HCT116 (cell line): Measurements from ENCODE around the gene SCP2. TPM values are rescaled to one million over a fixed set of nuclear protein-coding genes. Genes with fewer than 3 reads are reported as not detected.

Experiments
- ATAC-seq: fragments of 200-7000 bp; cut with Tn5 transposase; 2 replicates; pipeline ENCODE4 v1.9.1; 2020; ENCODE audit warnings: mild to moderate bottlenecking, moderate library complexity
- BruUV-seq: library from RNA; stranded (reverse); fragments of 400-500 nt; replicated peaks from 2 replicates; lab custom pipeline; 2021; lab: Mats Ljungman, UMichigan
- CTCF ChIA-PET: fragments of 300-600 bp; sonication (Branson Sonifier 250); formaldehyde crosslinking; loops from one replicate; lab custom pipeline; 2021; ENCODE audit warnings: antibody characterized with exemption; lab: Charles Lee
- POLR2A ChIA-PET: fragments of 300-600, 350-600 bp; sonication (Branson Sonifier 250); formaldehyde crosslinking; loops from one replicate; lab custom pipeline; 2021; ENCODE audit warnings: antibody characterized with exemption; lab: Charles Lee
- RAD21 ChIA-PET, 2 experiments: fragments of 300-600 bp; sonication (Branson Sonifier 250); formaldehyde crosslinking; loops; one replicate each; lab custom pipeline; 2023; ENCODE audit warnings: low total read pairs in 2 of 2; ENCODE audit not compliant: uncharacterized antibody in 2 of 2, unreplicated experiment in 2 of 2, low non-redundant PET in 1 of 2; lab: Charles Lee
- DNase-seq: peaks from one replicate; pipeline ENCODE4 v3.0.0-alpha.2; 2010; ENCODE audit warnings: low read depth, low spot score
- H2AFZ ChIP-seq: fragments of 200-600 bp; shearing (Covaris generic), sonication (generic); 2 replicates; pipeline ENCODE4 v1.6.1; 2017; ENCODE audit warnings: low read depth, mixed run types, mixed read lengths, antibody characterized with exemption, low read length; ENCODE audit not compliant: poor library complexity, severe bottlenecking
- H3K27ac ChIP-seq: 2 replicates; pipeline ENCODE4 v1.5.1; 2012; ENCODE audit warnings: low read depth, low read length
- H3K27me3 ChIP-seq: fragments of 200-600 bp; sonication (generic); 2 replicates; pipeline ENCODE4 v1.6.1; 2016; ENCODE audit warnings: mixed run types, low read length, mixed read lengths; ENCODE audit not compliant: insufficient read depth
- H3K36me3 ChIP-seq, 2 experiments: fragments of 200-500 bp in 1 of 2; fragments of 200-600 bp in 1 of 2; sonication (Bioruptor generic) in 1 of 2; sonication (generic) in 1 of 2; 2 replicates each; pipeline versions ENCODE4 v1.5.1 to v1.6.1; 2014 to 2016; ENCODE audit warnings: low read length in 2 of 2, inconsistent platforms in 1 of 2, mixed read lengths in 1 of 2, mixed run types in 1 of 2; ENCODE audit not compliant: insufficient read depth in 2 of 2, control insufficient read depth in 1 of 2
- H3K4me1 ChIP-seq, 2 experiments: fragments of 200-600 bp in 1 of 2; sonication (generic) in 1 of 2; 2 replicates each; pipeline versions ENCODE4 v1.5.1 to v1.6.1; 2012 to 2017; ENCODE audit warnings: low read length in 2 of 2, inconsistent platforms in 1 of 2, mild to moderate bottlenecking in 1 of 2, mixed read lengths in 1 of 2, mixed run types in 1 of 2, moderate library complexity in 1 of 2; ENCODE audit not compliant: insufficient read depth in 2 of 2, control insufficient read depth in 1 of 2
- H3K4me2 ChIP-seq: fragments of 200-600 bp; sonication (generic); 2 replicates; pipeline ENCODE4 v1.6.1; 2017; ENCODE audit warnings: mixed run types, low read length, mixed read lengths
- H3K4me3 ChIP-seq, 2 experiments: fragments of 200-600 bp in 1 of 2; sonication (generic) in 1 of 2; replicated peaks in 1 of 2; 2 replicates each; pipeline ENCODE4 v1.5.1; 2011 to 2016; ENCODE audit warnings: low read length in 2 of 2, control low read depth in 1 of 2, low read depth in 1 of 2, mild to moderate bottlenecking in 1 of 2, mixed read lengths in 1 of 2, mixed run types in 1 of 2
- H3K79me2 ChIP-seq: fragments of 200-600 bp; sonication (generic); 2 replicates; pipeline ENCODE4 v1.6.1; 2017; ENCODE audit warnings: mild to moderate bottlenecking, mixed run types, low read length, moderate library complexity, mixed read lengths; ENCODE audit not compliant: insufficient read depth
- H3K9ac ChIP-seq: fragments of 200-600 bp; sonication (generic); 2 replicates; pipeline ENCODE4 v1.6.1; 2016; ENCODE audit warnings: low read length, mixed read lengths
- H3K9me2 ChIP-seq: fragments of 200-600 bp; sonication (generic), shearing (Covaris generic); 2 replicates; pipeline ENCODE4 v1.6.1; 2017; ENCODE audit warnings: mixed run types, mild to moderate bottlenecking, moderate library complexity; ENCODE audit not compliant: insufficient read depth
- H3K9me3 ChIP-seq, 2 experiments: fragments of 200-500 bp in 1 of 2; fragments of 200-600 bp in 1 of 2; sonication (Bioruptor generic) in 1 of 2; sonication (generic) in 1 of 2; 2 replicates each; pipeline ENCODE4 v1.6.1; 2014 to 2017; ENCODE audit warnings: low read length in 2 of 2, mixed read lengths in 2 of 2, inconsistent platforms in 1 of 2, low read depth in 1 of 2, mild to moderate bottlenecking in 1 of 2, mixed run types in 1 of 2, moderate library complexity in 1 of 2; ENCODE audit not compliant: control insufficient read depth in 1 of 2, insufficient read depth in 1 of 2
- H4K20me1 ChIP-seq: fragments of 200-600 bp; sonication (generic), shearing (Covaris generic); 2 replicates; pipeline ENCODE4 v1.6.1; 2017; ENCODE audit warnings: mixed run types, mild to moderate bottlenecking, moderate library complexity; ENCODE audit not compliant: insufficient read depth
- ELF1 ChIP-seq: IDR thresholded peaks from 2 replicates; pipeline ENCODE4 v1.6.1; 2012; ENCODE audit warnings: low read depth, borderline replicate concordance
- FOSL1 ChIP-seq: IDR thresholded peaks from 2 replicates; pipeline ENCODE4 v1.6.1; 2012; ENCODE audit warnings: low read depth
- JUND ChIP-seq: IDR thresholded peaks from 2 replicates; pipeline ENCODE4 v1.6.1; 2012
- RAD21 ChIP-seq: IDR thresholded peaks from 2 replicates; pipeline ENCODE4 v1.6.1; 2012; ENCODE audit warnings: low read depth, mild to moderate bottlenecking
- REST ChIP-seq: IDR thresholded peaks from 2 replicates; pipeline ENCODE4 v1.6.1; 2012; ENCODE audit warnings: low read depth
- SP1 ChIP-seq: IDR thresholded peaks from 2 replicates; pipeline ENCODE4 v1.6.1; 2012; ENCODE audit warnings: low read depth
- YY1 ChIP-seq: IDR thresholded peaks from 2 replicates; pipeline ENCODE4 v1.6.1; 2011; ENCODE audit warnings: low read length, low read depth, moderate library complexity, mild to moderate bottlenecking; ENCODE audit not compliant: insufficient replicate concordance; ENCODE audit errors: extremely low read depth
- ZBTB33 ChIP-seq: IDR thresholded peaks from 2 replicates; pipeline ENCODE4 v1.6.1; 2011; ENCODE audit warnings: mild to moderate bottlenecking, low read length, moderate library complexity; ENCODE audit not compliant: insufficient replicate concordance; ENCODE audit errors: extremely low read depth
- ZNF274 ChIP-seq: fragments of 200-500 bp; sonication (Bioruptor generic); IDR thresholded peaks from 2 replicates; pipeline ENCODE4 v1.6.1; 2014; ENCODE audit warnings: mild to moderate bottlenecking, low read depth, low read length, inconsistent platforms
- intact Hi-C: fragments of 100-400 bp; cut with micrococcal nuclease; formaldehyde crosslinking; loops from 2 replicates; pipeline ENCODE4 v1.10.0; 2022
- total RNA-seq: library from RNA; stranded (reverse); gene quantifications from one replicate; pipeline ENCODE4 v1.2.1, GENCODE V29; 2021; ENCODE audit not compliant: unreplicated experiment

Gene SCP2
- total RNA-seq, 1 experiment from 2014 or later: 62.0 TPM

- RAD21 ChIA-PET: no interaction called here
- DNase-seq: no peak
- Histone ChIP-seq H3K4me2 (no peak overlapping the region), H3K4me1 (peaks cover 0 to 2% of the 10 kb centered on the region in 2 experiments; a peak in 1 of 4 replicates), H2AFZ (no peak overlapping the region), H3K79me2 (no peaks in the 10 kb centered on the region), H3K9me2 (no peaks in the 10 kb centered on the region), H3K27ac (no peak overlapping the region), H3K4me3 (no peak overlapping the region), H3K9me3 (no peaks in the 10 kb centered on the region), H3K27me3 (no peaks in the 10 kb centered on the region), H3K36me3 (no peaks in the 10 kb centered on the region), H3K9ac (no peak overlapping the region), H4K20me1 (no peaks in the 10 kb centered on the region)
- CTCF ChIA-PET: no interaction called here
- intact Hi-C loops: no loop called here
- BruUV-seq: no TSS peak
- ATAC-seq: no peak
- POLR2A ChIA-PET: no interaction called here
- TF ChIP-seq ZNF274 (no peak), FOSL1 (no peak), RAD21 (peak; percentile 11; the same call in 1 of the 2 replicates), ELF1 (no peak)
Observed at GRCh38 chr1:52901384-52901783, 25.7 kb upstream of the SCP2 start.

- Histone ChIP-seq H3K27ac (no peak overlapping the region), H3K4me3 (no peak overlapping the region), H3K9ac (no peak overlapping the region), H3K4me2 (no peak overlapping the region), H3K79me2 (no peaks in the 10 kb centered on the region), H3K9me2 (no peaks in the 10 kb centered on the region), H3K4me1 (peaks cover 0 to 10% of the 10 kb centered on the region in 2 experiments; a peak in 2 of 4 replicates), H3K9me3 (no peaks in the 10 kb centered on the region), H3K36me3 (no peaks in the 10 kb centered on the region), H4K20me1 (no peaks in the 10 kb centered on the region), H3K27me3 (no peaks in the 10 kb centered on the region), H2AFZ (no peak overlapping the region)
- no peak for DNase-seq
- intact Hi-C loops: loop anchor here (1.0 kb wide), 1 partner anchor 281 kb away; no protein-coding TSS in a partner anchor
- ChIA-PET POLR2A (no interaction called here), CTCF (interaction anchor here (0.8 to 1.3 kb wide), 2 partner anchors 10 to 273 kb away, joined by 3 to 4 read pairs; no protein-coding TSS in a partner anchor), RAD21 (interaction anchor here in 1 of 2 experiments (0.7 kb wide), 1 partner anchor 59 kb away, joined by 3 read pairs; no protein-coding TSS in a partner anchor)
- TF ChIP-seq JUND: no peak
- no peak for TF ChIP-seq ZNF274
- TF ChIP-seq REST: no peak
- TF ChIP-seq SP1: no peak
- no peak for TF ChIP-seq YY1
- TF ChIP-seq ZBTB33: no peak
- peak; percentile 50 for ATAC-seq
- no TSS peak for BruUV-seq
Observed at GRCh38 chr1:52904208-52904926, 22.7 kb upstream of the SCP2 start.
